Breast epithelium (tissue), 4 donors: Measurements from ENCODE around the gene SEC24A. TPM values are rescaled to one million over a fixed set of nuclear protein-coding genes. Genes with fewer than 3 reads are reported as not detected.
"Not testable (repeated sequence)": the region's sequence is repeated elsewhere in the genome, so short reads cannot be mapped to it uniquely, and the experiment has no call there.

Experiments used
- DNase-seq, 2 donors: peaks; one replicate each; pipeline ENCODE4 v3.0.0-alpha.2; 2019; ENCODE audit warnings: low spot score in 2 of 2
- H3K27ac ChIP-seq, 2 donors: fragments of 200-600 bp; sonication (generic) in 1 of 2; one replicate each; pipeline ENCODE4 v1.5.1; 2016 to 2019; ENCODE audit warnings: mild to moderate bottlenecking in 1 of 2
- H3K27me3 ChIP-seq, 2 donors: fragments of 200-600 bp; sonication (generic) in 1 of 2; one replicate each; pipeline versions ENCODE4 v1.5.1 to v1.6.0; 2017 to 2019; ENCODE audit warnings: control low read depth in 1 of 2, mild to moderate bottlenecking in 1 of 2
- H3K36me3 ChIP-seq: fragments of 200-600 bp; one replicate; pipeline ENCODE4 v1.5.1; 2019
- H3K4me1 ChIP-seq, 2 donors: fragments of 200-600 bp; sonication (generic); one replicate each; pipeline ENCODE4 v1.5.1; 2016 to 2019; ENCODE audit warnings: control low read depth in 1 of 2
- H3K4me3 ChIP-seq, 3 donors: fragments of 200-600 bp; sonication (generic); 1 replicate in 2 of 3; 2 replicates in 1 of 3; pipeline ENCODE4 v1.5.1; 2016 to 2019; ENCODE audit warnings: mild to moderate bottlenecking in 3 of 3, moderate library complexity in 2 of 3
- H3K9me3 ChIP-seq, 2 donors: fragments of 200-600 bp; sonication (generic) in 1 of 2; one replicate each; pipeline ENCODE4 v1.5.1; 2016 to 2019; ENCODE audit warnings: control low read depth in 1 of 2
- POLR2A ChIP-seq: fragments of 450-650 bp; IDR thresholded peaks from one replicate; pipeline ENCODE4 v1.6.1; 2016; ENCODE audit warnings: antibody characterized with exemption, mild to moderate bottlenecking, moderate library complexity
- POLR2AphosphoS5 ChIP-seq, 3 donors: sonication (generic); formaldehyde crosslinking; IDR thresholded peaks; one replicate each; pipeline ENCODE4 v1.6.1; 2017; ENCODE audit warnings: antibody characterized with exemption in 3 of 3
- intact Hi-C: fragments of 100-400 bp; cut with DNase I; formaldehyde crosslinking; loops from one replicate; pipeline ENCODE4 v1.15.1; 2023; ENCODE audit warnings: low total_unique reads
- total RNA-seq, 3 donors: library from RNA; depleted of rRNA; stranded (reverse); fragments of >200 nt; gene quantifications; one replicate each; pipeline ENCODE4 v1.1.0, GENCODE V29; 2016
- TF ChIP-seq, protein P1 (sequence below), 3 donors: fragments of 450-650 bp; IDR thresholded peaks; one replicate each; pipeline ENCODE4 v1.5.1; 2016 to 2017; ENCODE audit warnings: antibody characterized with exemption in 3 of 3, mild to moderate bottlenecking in 3 of 3, moderate library complexity in 3 of 3

The SEC24A gene
- total RNA-seq, 3 donors from 2014 or later, result 15.0 to 25.0 (median 21.6) TPM

DNA sequence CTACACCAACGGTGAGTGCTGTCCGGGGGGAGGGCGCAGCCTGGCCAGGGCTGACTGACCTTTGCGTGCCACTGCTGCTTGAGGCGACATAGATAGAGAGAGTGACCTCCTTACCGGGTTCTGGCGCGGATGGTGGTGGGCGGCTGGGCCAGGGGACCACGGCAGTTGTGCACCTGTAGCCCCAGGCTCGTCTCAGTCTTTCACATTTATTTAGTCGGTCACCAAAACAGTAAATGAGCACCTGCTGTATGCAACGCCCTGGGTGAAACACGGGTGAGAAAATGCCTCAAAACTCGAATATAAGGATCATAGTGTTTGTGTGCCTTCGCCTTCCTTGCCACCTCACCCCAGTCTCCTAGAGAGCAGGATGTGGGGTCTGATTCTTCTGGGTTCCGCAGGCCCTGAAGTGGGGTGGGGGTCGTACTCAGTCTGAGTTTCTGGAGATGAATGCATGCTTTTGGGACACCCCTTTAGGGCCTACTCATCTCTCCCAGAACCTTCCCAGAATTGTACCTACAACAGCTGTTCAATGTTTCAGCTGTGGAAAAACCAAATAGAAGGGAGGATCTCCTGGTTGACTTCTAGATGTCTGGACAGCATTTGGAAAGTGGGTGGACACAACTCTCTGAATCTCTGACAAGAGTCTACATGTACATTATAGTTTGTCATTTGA is 714 bp downstream of the SEC24A start:
- no peaks in the 10 kb centered on the region for H3K27me3 ChIP-seq
- no peak for TF ChIP-seq POLR2AphosphoS5 (IDR thresholded peaks at IDR 0.05)
- TF ChIP-seq, protein P1, sequence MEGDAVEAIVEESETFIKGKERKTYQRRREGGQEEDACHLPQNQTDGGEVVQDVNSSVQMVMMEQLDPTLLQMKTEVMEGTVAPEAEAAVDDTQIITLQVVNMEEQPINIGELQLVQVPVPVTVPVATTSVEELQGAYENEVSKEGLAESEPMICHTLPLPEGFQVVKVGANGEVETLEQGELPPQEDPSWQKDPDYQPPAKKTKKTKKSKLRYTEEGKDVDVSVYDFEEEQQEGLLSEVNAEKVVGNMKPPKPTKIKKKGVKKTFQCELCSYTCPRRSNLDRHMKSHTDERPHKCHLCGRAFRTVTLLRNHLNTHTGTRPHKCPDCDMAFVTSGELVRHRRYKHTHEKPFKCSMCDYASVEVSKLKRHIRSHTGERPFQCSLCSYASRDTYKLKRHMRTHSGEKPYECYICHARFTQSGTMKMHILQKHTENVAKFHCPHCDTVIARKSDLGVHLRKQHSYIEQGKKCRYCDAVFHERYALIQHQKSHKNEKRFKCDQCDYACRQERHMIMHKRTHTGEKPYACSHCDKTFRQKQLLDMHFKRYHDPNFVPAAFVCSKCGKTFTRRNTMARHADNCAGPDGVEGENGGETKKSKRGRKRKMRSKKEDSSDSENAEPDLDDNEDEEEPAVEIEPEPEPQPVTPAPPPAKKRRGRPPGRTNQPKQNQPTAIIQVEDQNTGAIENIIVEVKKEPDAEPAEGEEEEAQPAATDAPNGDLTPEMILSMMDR (IDR thresholded peaks at IDR 0.05), result no peak
- intact Hi-C loops, result no loop called here
- no peaks in the 10 kb centered on the region for H3K9me3 ChIP-seq
- peak overlapping the region; percentile 92 to 97 (median 94) for H3K4me3 ChIP-seq
- H3K27ac ChIP-seq, result peak overlapping the region; percentile 97 to 98
- H3K36me3 ChIP-seq, result no peaks in the 10 kb centered on the region
- H3K4me1 ChIP-seq, result peaks cover 0 to 10% of the 10 kb centered on the region in 2 donors
- DNase-seq, result no peak

DNA sequence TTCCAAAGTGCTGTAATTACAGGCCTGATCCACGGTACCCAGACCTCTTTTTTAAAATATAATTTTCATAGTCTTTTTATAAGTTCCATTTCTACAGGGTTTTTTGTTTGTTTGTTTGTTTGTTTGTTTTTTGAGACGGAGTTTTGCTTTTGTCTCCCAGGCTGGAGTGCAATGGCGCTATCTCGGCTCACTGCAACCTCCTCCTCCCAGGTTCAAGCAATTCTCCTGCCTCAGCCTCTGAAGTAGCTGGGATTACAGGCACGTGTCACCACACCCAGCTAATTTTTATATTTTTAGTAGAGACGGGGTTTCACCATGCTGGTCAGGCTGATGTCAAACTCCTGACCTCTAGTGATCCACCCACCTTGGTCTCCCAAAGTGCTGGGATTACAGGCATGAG is 2.1 kb downstream of the SEC24A start:
- H3K9me3 ChIP-seq, intact Hi-C loops, H3K4me3 ChIP-seq, H3K4me1 ChIP-seq, H3K36me3 ChIP-seq, H3K27ac ChIP-seq, DNase-seq, H3K27me3 ChIP-seq: not testable (repeated sequence)

GRCh38 chr5:134651531-134651930 is 2.9 kb downstream of the SEC24A start:
- H3K27me3 ChIP-seq, result no peaks in the 10 kb centered on the region
- intact Hi-C loops, result no loop called here
- no peak overlapping the region for H3K4me3 ChIP-seq
- H3K9me3 ChIP-seq, result no peaks in the 10 kb centered on the region
- peaks cover 0 to 10% of the 10 kb centered on the region in 2 donors for H3K4me1 ChIP-seq
- no peaks in the 10 kb centered on the region for H3K36me3 ChIP-seq
- H3K27ac ChIP-seq, result no peak overlapping the region
- no peak for DNase-seq
- TF ChIP-seq POLR2AphosphoS5 (IDR thresholded peaks at IDR 0.05) (no peak), POLR2A (no peak)
- TF ChIP-seq, protein P1 (IDR thresholded peaks at IDR 0.05), result no peak

DNA sequence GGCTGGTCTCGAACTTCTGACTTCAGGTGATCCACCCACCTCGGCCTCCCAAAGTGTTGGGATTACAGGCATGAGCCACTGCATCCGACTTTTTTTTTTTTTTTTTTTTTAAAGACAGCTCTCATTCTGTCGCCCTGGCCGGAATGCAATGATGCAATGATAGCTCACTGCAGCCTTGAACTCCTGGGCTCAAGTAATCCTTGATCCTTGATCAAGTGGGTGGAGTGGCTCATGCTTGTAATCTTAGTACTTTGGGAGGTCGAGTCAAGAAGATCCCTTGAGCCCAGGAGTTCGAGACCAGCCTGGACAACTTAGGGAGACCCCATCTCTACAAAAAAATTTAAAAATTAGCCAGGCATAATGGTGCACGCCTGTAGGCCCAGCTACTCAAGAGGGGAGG is 8.1 kb downstream of the SEC24A start:
- no peaks in the 10 kb centered on the region for H3K36me3 ChIP-seq
- no peak for DNase-seq
- TF ChIP-seq, protein P1 (IDR thresholded peaks at IDR 0.05), result no peak
- no peak for TF ChIP-seq POLR2AphosphoS5 (IDR thresholded peaks at IDR 0.05)
- TF ChIP-seq POLR2A, result no peak
- no peaks in the 10 kb centered on the region for H3K27me3 ChIP-seq
- H3K27ac ChIP-seq, result no peak overlapping the region
- no peak overlapping the region for H3K4me3 ChIP-seq
- intact Hi-C loops, result no loop called here
- no peaks in the 10 kb centered on the region for H3K9me3 ChIP-seq
- H3K4me1 ChIP-seq, result no peaks in the 10 kb centered on the region

GRCh38 chr5:134659456-134659855 is 10.9 kb downstream of the SEC24A start:
- Histone ChIP-seq H3K36me3 (no peaks in the 10 kb centered on the region), H3K4me3 (no peak overlapping the region), H3K27me3 (no peaks in the 10 kb centered on the region), H3K9me3 (no peaks in the 10 kb centered on the region), H3K27ac (no peak overlapping the region), H3K4me1 (no peaks in the 10 kb centered on the region)
- intact Hi-C loops, result no loop called here
- DNase-seq, result no peak
- TF ChIP-seq, protein P1 (IDR thresholded peaks at IDR 0.05), result no peak
- no peak for TF ChIP-seq POLR2AphosphoS5 (IDR thresholded peaks at IDR 0.05)

DNA sequence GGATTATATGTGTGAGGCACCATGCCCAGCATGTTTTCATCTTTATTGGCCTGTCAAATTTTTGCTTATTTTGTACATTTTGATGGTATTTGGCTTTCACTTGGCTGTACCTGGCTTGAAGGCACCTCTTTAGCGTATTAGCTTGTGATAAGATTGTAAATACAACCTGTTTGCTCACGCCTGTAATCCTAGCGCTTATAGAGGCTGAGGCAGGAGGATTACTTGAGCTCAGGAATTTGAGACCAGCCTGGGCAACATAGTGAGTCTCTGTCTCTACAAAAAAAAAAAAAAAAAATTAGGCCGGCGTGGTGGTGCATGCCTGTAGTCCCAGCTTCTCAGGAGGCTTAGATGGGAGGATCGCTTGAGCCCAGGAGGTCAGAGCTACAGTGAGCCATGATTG is 11.3 kb downstream of the SEC24A start:
- no peak for DNase-seq
- H3K27me3 ChIP-seq, result no peaks in the 10 kb centered on the region
- intact Hi-C loops, result no loop called here
- H3K27ac ChIP-seq, result no peak overlapping the region
- H3K4me3 ChIP-seq, result no peak overlapping the region
- H3K4me1 ChIP-seq, result no peaks in the 10 kb centered on the region
- H3K36me3 ChIP-seq, result no peaks in the 10 kb centered on the region
- no peak for TF ChIP-seq POLR2A
- TF ChIP-seq POLR2AphosphoS5 (IDR thresholded peaks at IDR 0.05), result no peak
- TF ChIP-seq, protein P1 (IDR thresholded peaks at IDR 0.05), result no peak
- no peaks in the 10 kb centered on the region for H3K9me3 ChIP-seq
